Choroid plexus epithelial cell (primary cell): ENCODE measurements around the gene FOCAD.

Experiments used
- DNase-seq: peaks from one replicate; pipeline ENCODE4 v3.0.0-alpha.2; 2010; ENCODE audit warnings: low read depth
- H3K4me3 ChIP-seq: 2 replicates; pipeline ENCODE4 v1.5.1; 2011; ENCODE audit warnings: low read depth, mild to moderate bottlenecking, control low read depth, low read length, moderate library complexity
- CTCF ChIP-seq: conservative IDR thresholded peaks from 2 replicates; pipeline ENCODE4 v1.5.1; 2011; ENCODE audit warnings: low read depth, mild to moderate bottlenecking, control low read depth, inconsistent platforms, low read length, moderate library complexity

The FOCAD gene

GRCh38 chr9:21037278-21037677, 353.2 kb downstream of the FOCAD start:
- TF ChIP-seq CTCF: no peak
- DNase-seq: no peak

GRCh38 chr9:21039302-21039701, 355.2 kb downstream of the FOCAD start:
- no peak for TF ChIP-seq CTCF
- no peak for DNase-seq
- no peak overlapping the region for H3K4me3 ChIP-seq

More at GRCh38 chr9:21037278-21037677, 353.2 kb downstream of the FOCAD start:
- H3K4me3 ChIP-seq: no peak overlapping the region

GRCh38 chr9:21042466-21042865, 358.4 kb downstream of the FOCAD start:
- no peak for TF ChIP-seq CTCF
- no peak for DNase-seq
- H3K4me3 ChIP-seq: no peak overlapping the region

GRCh38 chr9:21043841-21044240, 359.8 kb downstream of the FOCAD start:
- no peak for TF ChIP-seq CTCF
- no peak for DNase-seq
- no peak overlapping the region for H3K4me3 ChIP-seq
